ENCODE measurements around the gene GALNT13. TPM values are rescaled to one million over a fixed set of nuclear protein-coding genes. Genes with fewer than 3 reads are reported as not detected.

The GALNT13 gene
- total and polyA plus RNA-seq, 2 of the 13 experiments (the other 11 are each of a cell fraction or from before 2014, with no cell fraction given): 1.3 to 5.0 TPM

GRCh38 chr2:154261473-154262027 lies 389.8 kb downstream of the GALNT13 start:
- 3% methylated on average over 2 of the region's 2 CpGs for WGBS (ENCODE audit: low lambda C conversion rate)
- Histone ChIP-seq H3K4me2 (ENCODE audit: low read depth, low read length) (no peak overlapping the region), H2AFZ (ENCODE audit: low read length) (no peak overlapping the region), H3K27me3 (ENCODE audit: control insufficient read depth in 1 of 2, insufficient read depth in 2 of 2, low read length in 2 of 2) (no peaks in the 10 kb centered on the region), H3K9me3 (ENCODE audit: low read length) (no peaks in the 10 kb centered on the region), H3K27ac (ENCODE audit: extremely low read length, insufficient read depth, low read length) (no peak overlapping the region), H3K79me2 (ENCODE audit: insufficient read depth, low read length) (no peaks in the 10 kb centered on the region), H3K36me3 (replicated peaks in 1 of 2; ENCODE audit: control insufficient read depth in 1 of 2, insufficient read depth in 2 of 2, low read length in 2 of 2) (no peaks in the 10 kb centered on the region), H3K4me3 (replicated peaks in 1 of 3; ENCODE audit: insufficient read depth in 1 of 3, low read depth in 2 of 3, low read length in 3 of 3) (no peak overlapping the region), H3K9ac (ENCODE audit: insufficient read depth, low read depth, low read length) (no peak overlapping the region), H3K4me1 (ENCODE audit: insufficient read depth, low read length) (no peaks in the 10 kb centered on the region), H4K20me1 (ENCODE audit: insufficient read depth, low read length) (no peaks in the 10 kb centered on the region)
- no TSS peak for BruUV-seq (replicated peaks)
- intact Hi-C loops (cut with micrococcal nuclease; ENCODE audit: unreplicated experiment): no loop called here
- in situ Hi-C loops (cut with HindIII; ENCODE audit: extremely low pct_ligation_motif_present, low pct_unique_long_range_greater_than_20kb): no loop called here
- DNase-seq (ENCODE audit: low spot score) (no peak), ATAC-seq (no peak), FAIRE-seq (no peak)
- ChIA-PET POLR2A (no interaction called here), CTCF (ENCODE audit: low intra/inter-chr PET ratio, low total read pairs) (no interaction called here)
- TF ChIP-seq ZNF280D (CRISPR knock-in tag; IDR thresholded peaks at IDR 0.05) (no peak), HMGXB3 (CRISPR knock-in tag; IDR thresholded peaks at IDR 0.05; ENCODE audit: borderline replicate concordance) (no peak), NCOR1 (IDR thresholded peaks at IDR 0.05; ENCODE audit: borderline replicate concordance, low read length) (no peak), ZFP37 (CRISPR knock-in tag; IDR thresholded peaks at IDR 0.05; ENCODE audit: borderline replicate concordance) (no peak), ESRRA (CRISPR knock-in tag; IDR thresholded peaks at IDR 0.05; ENCODE audit: low read depth) (no peak), NFE2L2 (IDR thresholded peaks at IDR 0.05; ENCODE audit: low read length) (no peak), ZNF362 (CRISPR knock-in tag; IDR thresholded peaks at IDR 0.05; ENCODE audit: borderline replicate concordance) (no peak)
